SK-N-SH treated with all-trans-retinoic acid at 6 μM for 48 hours (cell line): ENCODE results near the gene NCKAP5.

Experiments
- ATAC-seq: fragments of 200-7000 bp; cut with Tn5 transposase; 3 replicates; pipeline ENCODE4 v1.9.1; 2020; ENCODE audit warnings: mild to moderate bottlenecking, moderate library complexity
- BACH2 ChIP-seq: fragments of 250-450 bp; sonication (Bioruptor Pico); IDR thresholded peaks from 2 replicates; pipeline ENCODE4 v1.9.0; 2021; ENCODE audit warnings: mild to moderate bottlenecking, borderline replicate concordance
- ESRRG ChIP-seq: fragments of 250-450 bp; sonication (Bioruptor Pico); IDR thresholded peaks from 2 replicates; pipeline ENCODE4 v1.6.1; 2021; ENCODE audit warnings: mild to moderate bottlenecking
- GLIS3 ChIP-seq: fragments of 250-450 bp; sonication (Bioruptor Pico); IDR thresholded peaks from 2 replicates; pipeline ENCODE4 v1.5.0; 2020; ENCODE audit warnings: mild to moderate bottlenecking, moderate library complexity
- ISL1 ChIP-seq: fragments of 250-450 bp; sonication (Bioruptor Pico); IDR thresholded peaks from 2 replicates; pipeline ENCODE4 v2.1.2; 2022; ENCODE audit warnings: mild to moderate bottlenecking, moderate library complexity
- OSR1 ChIP-seq: fragments of 250-450 bp; sonication (Bioruptor Pico); IDR thresholded peaks from 2 replicates; pipeline ENCODE4 v1.8.0; 2022; ENCODE audit warnings: moderate library complexity, mild to moderate bottlenecking, inconsistent platforms
- PPARA ChIP-seq: fragments of 250-450 bp; sonication (Bioruptor Pico); IDR thresholded peaks from 2 replicates; pipeline ENCODE4 v1.5.0; 2020; ENCODE audit warnings: mild to moderate bottlenecking, borderline replicate concordance
- RARB ChIP-seq: fragments of 250-450 bp; sonication (Bioruptor Pico); IDR thresholded peaks from 2 replicates; pipeline ENCODE4 v1.8.0; 2021; ENCODE audit warnings: mild to moderate bottlenecking, moderate library complexity
- SNAI2 ChIP-seq: fragments of 250-450 bp; sonication (Bioruptor Pico); IDR thresholded peaks from 2 replicates; pipeline ENCODE4 v1.5.0; 2020; ENCODE audit warnings: mild to moderate bottlenecking, moderate library complexity
- TCF4 ChIP-seq: fragments of 250-450 bp; sonication (Bioruptor Pico); IDR thresholded peaks from 2 replicates; pipeline ENCODE4 v1.8.0; 2021; ENCODE audit warnings: mild to moderate bottlenecking, moderate library complexity, borderline replicate concordance
- TOX ChIP-seq: fragments of 250-450 bp; sonication (Bioruptor Pico); IDR thresholded peaks from 2 replicates; pipeline ENCODE4 v1.8.0; 2021; ENCODE audit warnings: mild to moderate bottlenecking, moderate library complexity, borderline replicate concordance
- ZC3H10 ChIP-seq: fragments of 250-450 bp; sonication (Bioruptor Pico); IDR thresholded peaks from 2 replicates; pipeline ENCODE4 v1.5.1; 2021; ENCODE audit warnings: mild to moderate bottlenecking, moderate library complexity
- ZFP3 ChIP-seq: fragments of 250-450 bp; sonication (Bioruptor Pico); IDR thresholded peaks from 2 replicates; pipeline ENCODE4 v1.5.0; 2020; ENCODE audit warnings: mild to moderate bottlenecking, moderate library complexity
- ZFP30 ChIP-seq: fragments of 450-650 bp; formaldehyde crosslinking; IDR thresholded peaks from 2 replicates; pipeline ENCODE4 v1.5.0; 2022; ENCODE audit warnings: mild to moderate bottlenecking, moderate library complexity
- ZNF565 ChIP-seq: fragments of 450-650 bp; formaldehyde crosslinking; conservative IDR thresholded peaks from 2 replicates; pipeline ENCODE4 v1.5.0; 2020; ENCODE audit warnings: low read depth, mild to moderate bottlenecking, moderate library complexity
- ZNF70 ChIP-seq: fragments of 450-650 bp; formaldehyde crosslinking; IDR thresholded peaks from 2 replicates; pipeline ENCODE4 v1.5.0; 2020; ENCODE audit warnings: mild to moderate bottlenecking, moderate library complexity
- ZNF8 ChIP-seq: fragments of 450-650 bp; formaldehyde crosslinking; IDR thresholded peaks from 2 replicates; pipeline ENCODE4 v1.5.0; 2020; ENCODE audit warnings: mild to moderate bottlenecking, moderate library complexity
- TF ChIP-seq, protein P1 (sequence below): fragments of 250-450 bp; sonication (Bioruptor Pico); IDR thresholded peaks from 2 replicates; pipeline ENCODE4 v1.8.0; 2021; ENCODE audit warnings: low read depth, mild to moderate bottlenecking, moderate library complexity, borderline replicate concordance
- TF ChIP-seq, protein P2 (sequence below): fragments of 250-450 bp; sonication (Bioruptor Pico); IDR thresholded peaks from 2 replicates; pipeline ENCODE4 v1.5.0; 2020; ENCODE audit warnings: mild to moderate bottlenecking, moderate library complexity
- TF ChIP-seq, protein P3 (sequence below): fragments of 250-450 bp; sonication (Bioruptor Pico); IDR thresholded peaks from 2 replicates; pipeline ENCODE4 v1.5.1; 2021; ENCODE audit warnings: mild to moderate bottlenecking, moderate library complexity

Gene NCKAP5

DNA sequence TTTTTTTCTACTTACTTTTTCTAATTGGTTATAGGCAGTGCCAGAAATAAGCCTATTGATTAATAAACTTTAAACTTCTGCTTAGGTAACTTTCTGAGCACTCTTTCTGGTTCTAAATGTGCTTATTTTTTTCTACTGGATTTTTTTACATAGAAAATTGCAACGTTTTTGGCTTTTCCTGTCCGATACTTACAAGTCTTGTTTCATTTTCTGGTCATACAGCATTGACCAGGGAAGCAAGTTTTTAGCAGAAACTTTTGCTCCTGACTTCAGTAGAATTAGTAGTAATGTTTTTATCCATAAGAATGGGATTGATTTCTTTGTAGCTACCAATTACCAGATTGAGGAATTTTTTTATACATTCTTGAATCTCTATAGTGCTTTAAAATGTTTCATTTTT is 36.9 kb downstream of the NCKAP5 start:
- no peak for ATAC-seq
- TF ChIP-seq ESRRG (CRISPR knock-in tag), result no peak
- TF ChIP-seq, protein P1, sequence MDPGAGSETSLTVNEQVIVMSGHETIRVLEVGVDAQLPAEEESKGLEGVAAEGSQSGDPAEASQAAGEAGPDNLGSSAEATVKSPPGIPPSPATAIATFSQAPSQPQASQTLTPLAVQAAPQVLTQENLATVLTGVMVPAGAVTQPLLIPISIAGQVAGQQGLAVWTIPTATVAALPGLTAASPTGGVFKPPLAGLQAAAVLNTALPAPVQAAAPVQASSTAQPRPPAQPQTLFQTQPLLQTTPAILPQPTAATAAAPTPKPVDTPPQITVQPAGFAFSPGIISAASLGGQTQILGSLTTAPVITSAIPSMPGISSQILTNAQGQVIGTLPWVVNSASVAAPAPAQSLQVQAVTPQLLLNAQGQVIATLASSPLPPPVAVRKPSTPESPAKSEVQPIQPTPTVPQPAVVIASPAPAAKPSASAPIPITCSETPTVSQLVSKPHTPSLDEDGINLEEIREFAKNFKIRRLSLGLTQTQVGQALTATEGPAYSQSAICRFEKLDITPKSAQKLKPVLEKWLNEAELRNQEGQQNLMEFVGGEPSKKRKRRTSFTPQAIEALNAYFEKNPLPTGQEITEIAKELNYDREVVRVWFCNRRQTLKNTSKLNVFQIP (CRISPR knock-in tag), result no peak
- TF ChIP-seq PPARA (CRISPR knock-in tag), result no peak
- TF ChIP-seq, protein P2, sequence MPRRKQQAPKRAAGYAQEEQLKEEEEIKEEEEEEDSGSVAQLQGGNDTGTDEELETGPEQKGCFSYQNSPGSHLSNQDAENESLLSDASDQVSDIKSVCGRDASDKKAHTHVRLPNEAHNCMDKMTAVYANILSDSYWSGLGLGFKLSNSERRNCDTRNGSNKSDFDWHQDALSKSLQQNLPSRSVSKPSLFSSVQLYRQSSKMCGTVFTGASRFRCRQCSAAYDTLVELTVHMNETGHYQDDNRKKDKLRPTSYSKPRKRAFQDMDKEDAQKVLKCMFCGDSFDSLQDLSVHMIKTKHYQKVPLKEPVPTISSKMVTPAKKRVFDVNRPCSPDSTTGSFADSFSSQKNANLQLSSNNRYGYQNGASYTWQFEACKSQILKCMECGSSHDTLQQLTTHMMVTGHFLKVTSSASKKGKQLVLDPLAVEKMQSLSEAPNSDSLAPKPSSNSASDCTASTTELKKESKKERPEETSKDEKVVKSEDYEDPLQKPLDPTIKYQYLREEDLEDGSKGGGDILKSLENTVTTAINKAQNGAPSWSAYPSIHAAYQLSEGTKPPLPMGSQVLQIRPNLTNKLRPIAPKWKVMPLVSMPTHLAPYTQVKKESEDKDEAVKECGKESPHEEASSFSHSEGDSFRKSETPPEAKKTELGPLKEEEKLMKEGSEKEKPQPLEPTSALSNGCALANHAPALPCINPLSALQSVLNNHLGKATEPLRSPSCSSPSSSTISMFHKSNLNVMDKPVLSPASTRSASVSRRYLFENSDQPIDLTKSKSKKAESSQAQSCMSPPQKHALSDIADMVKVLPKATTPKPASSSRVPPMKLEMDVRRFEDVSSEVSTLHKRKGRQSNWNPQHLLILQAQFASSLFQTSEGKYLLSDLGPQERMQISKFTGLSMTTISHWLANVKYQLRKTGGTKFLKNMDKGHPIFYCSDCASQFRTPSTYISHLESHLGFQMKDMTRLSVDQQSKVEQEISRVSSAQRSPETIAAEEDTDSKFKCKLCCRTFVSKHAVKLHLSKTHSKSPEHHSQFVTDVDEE (CRISPR knock-in tag), result no peak
- TF ChIP-seq ZNF70, result no peak

DNA sequence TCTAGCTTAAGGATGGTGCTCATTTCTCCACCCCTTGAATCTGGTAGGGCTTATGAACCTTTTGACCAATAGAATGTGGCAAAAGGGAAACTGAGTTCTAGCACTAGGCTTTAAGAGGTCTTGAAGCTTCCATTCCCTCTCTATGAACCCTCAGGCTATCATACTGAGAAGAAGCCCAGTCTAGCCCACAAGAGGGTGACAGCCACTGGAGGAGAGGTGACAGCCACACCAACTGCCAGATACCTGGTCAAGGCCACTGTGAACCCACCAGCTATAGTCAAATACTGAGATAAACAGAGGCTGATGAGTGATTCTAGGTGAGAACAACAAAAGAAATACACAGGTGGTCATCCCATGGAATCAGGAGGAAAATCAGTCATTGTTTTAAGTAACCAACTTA is 37.6 kb downstream of the NCKAP5 start:
- TF ChIP-seq, protein P3, sequence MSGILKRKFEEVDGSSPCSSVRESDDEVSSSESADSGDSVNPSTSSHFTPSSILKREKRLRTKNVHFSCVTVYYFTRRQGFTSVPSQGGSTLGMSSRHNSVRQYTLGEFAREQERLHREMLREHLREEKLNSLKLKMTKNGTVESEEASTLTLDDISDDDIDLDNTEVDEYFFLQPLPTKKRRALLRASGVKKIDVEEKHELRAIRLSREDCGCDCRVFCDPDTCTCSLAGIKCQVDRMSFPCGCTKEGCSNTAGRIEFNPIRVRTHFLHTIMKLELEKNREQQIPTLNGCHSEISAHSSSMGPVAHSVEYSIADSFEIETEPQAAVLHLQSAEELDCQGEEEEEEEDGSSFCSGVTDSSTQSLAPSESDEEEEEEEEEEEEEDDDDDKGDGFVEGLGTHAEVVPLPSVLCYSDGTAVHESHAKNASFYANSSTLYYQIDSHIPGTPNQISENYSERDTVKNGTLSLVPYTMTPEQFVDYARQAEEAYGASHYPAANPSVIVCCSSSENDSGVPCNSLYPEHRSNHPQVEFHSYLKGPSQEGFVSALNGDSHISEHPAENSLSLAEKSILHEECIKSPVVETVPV (CRISPR knock-in tag), result no peak
- TF ChIP-seq TCF4 (CRISPR knock-in tag) (no peak), ZFP3 (CRISPR knock-in tag) (no peak), GLIS3 (CRISPR knock-in tag) (no peak), RARB (CRISPR knock-in tag) (no peak), OSR1 (CRISPR knock-in tag) (no peak), ZNF70 (no peak), ZNF565 (CRISPR knock-in tag) (no peak), ZFP30 (CRISPR knock-in tag) (no peak), SNAI2 (CRISPR knock-in tag) (no peak), BACH2 (CRISPR knock-in tag) (no peak), ZNF8 (CRISPR knock-in tag) (no peak), ESRRG (CRISPR knock-in tag) (no peak)
- TF ChIP-seq, protein P1 (CRISPR knock-in tag), result no peak
- no peak for ATAC-seq

DNA sequence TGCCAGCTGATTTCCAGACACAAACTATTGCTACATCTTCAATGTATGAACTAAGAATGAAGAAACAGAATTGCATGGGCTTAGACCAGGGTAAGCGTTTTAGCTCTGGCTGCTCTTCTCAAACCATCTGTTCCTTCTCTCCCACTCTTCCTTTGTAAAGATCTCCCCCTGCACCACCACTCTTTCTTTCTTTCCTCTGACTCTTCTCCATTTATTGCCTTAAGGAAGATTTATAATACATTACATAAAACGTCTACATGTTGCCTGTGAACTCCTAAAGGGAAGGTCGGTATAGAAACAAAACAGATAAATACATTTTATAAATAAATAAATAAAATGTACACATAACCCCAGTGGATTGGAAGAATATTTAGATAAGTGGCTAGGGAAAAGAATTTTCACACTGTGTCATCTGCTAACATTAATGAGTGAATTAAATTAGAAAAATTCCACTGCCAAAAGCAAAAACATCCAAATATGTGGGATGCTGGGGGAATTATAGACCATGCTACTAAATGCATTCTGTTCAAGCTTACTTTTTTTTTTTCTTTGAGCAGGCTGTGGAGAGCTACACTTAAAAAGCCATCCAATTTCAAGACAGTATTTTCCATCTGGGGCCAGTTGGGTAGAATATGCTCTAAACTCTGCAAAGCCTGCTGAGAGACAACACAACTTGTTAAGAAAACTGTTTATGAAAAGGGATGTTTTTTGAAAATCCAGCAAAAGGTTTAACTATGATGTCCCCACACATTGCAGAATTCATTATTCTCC is 41.5 kb downstream of the NCKAP5 start:
- no peak for ATAC-seq
- no peak for TF ChIP-seq BACH2 (CRISPR knock-in tag)
- TF ChIP-seq, protein P3 (CRISPR knock-in tag), result no peak

DNA sequence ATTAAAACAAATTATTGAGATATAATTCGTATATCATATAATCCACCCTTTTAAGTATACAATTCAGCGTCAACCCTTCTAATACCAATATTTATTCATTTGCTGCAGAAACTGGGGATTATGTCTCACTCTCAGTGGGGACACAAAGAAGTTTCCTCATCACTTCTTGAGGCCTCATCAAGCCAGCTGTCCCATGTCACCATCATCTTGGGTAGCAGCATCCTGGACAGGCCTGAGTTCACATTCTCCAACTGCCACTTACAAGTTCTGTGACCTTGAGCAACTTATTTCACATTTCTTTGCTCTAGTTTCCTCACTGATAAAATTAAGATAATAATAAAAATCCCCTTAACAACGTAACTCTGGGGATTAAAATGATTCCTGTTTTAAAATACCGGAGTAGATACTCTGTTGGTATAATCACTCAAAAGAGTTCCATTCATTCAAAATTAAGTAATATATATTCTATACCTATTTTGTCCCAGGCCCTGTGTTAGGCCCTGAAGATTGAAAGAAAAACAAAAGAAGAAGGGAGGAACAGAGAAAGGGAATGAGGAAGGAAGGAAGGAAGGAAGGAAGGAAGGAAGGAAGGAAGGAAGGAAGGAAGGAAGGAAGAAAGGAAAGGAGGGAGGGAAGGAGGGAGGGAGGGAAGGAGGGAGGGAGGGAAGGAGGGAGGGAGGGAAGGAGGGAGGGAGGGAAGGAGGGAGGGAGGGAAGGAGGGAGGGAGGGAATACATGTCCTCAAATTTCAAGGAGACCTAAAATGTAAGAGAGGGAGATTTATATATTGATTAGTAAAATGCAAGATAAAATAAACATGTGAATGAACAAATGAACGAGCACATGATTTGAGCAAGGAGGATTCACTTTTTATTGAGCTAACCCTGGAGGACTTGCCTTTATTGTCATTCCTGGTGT is 42.4 kb downstream of the NCKAP5 start:
- ATAC-seq, result no peak
- no peak for TF ChIP-seq ZNF70
- TF ChIP-seq ZNF565 (CRISPR knock-in tag), result no peak
- TF ChIP-seq, protein P3 (CRISPR knock-in tag), result no peak
- TF ChIP-seq ZFP3 (CRISPR knock-in tag), result no peak
- TF ChIP-seq, protein P2 (CRISPR knock-in tag), result no peak
- TF ChIP-seq TCF4 (CRISPR knock-in tag), result no peak
- TF ChIP-seq TOX, result no peak
- no peak for TF ChIP-seq ZC3H10 (CRISPR knock-in tag)
- no peak for TF ChIP-seq ISL1
